ENCODE data around the gene LINGO4.

The LINGO4 gene

DNA sequence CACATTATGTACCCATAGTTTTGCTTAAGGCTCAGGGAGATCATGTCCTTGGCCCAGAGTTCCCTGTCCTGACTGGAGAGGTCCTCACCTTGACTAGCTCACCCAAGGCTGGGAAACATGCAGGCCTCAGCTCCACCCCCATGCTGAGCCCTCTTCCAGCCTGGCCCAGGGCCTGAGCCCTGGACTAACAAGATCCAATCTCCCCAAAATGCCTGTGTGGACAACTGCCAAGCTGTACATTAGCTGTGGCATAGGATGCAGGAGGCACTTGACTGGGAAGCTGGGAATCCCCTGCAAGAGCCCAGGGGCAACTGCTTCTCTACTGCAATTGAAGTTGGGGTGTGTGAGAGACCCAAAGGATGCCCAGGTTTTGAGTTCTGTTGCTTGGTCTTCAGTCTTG, 2.1 kb downstream of the LINGO4 start:
- DNase-seq (ENCODE audit: low read depth in 2 of 2) = no peak
- TF ChIP-seq CTCF (IDR thresholded peaks at IDR 0.05; ENCODE audit: low read depth, low read length) = no peak
- H3K4me3 ChIP-seq (replicated peaks in 1 of 2; ENCODE audit: low read depth in 2 of 2, low read length in 2 of 2) = no peak overlapping the region

DNA sequence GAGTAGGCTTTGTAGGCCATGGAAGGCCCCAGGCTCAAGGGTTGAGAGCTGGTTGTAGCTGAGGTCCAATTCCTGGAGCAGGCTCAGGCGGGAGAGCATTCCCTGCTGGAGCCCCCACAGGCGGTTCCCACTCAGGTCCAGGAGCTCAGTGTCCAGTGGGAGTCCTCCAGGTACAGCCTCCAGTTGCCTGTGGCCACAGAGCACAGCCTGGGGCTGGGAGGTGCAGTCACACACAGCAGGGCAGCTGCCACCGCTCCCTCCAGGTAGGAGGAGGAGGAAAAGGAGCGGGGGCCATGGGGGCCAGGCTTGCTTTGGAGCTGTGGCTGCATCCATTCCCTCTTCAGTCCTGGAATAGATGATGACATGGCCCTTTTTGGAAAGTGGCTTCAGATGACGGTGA, 2.8 kb downstream of the LINGO4 start:
- no peak for TF ChIP-seq CTCF (IDR thresholded peaks at IDR 0.05; ENCODE audit: low read depth, low read length)
- no peak for DNase-seq (ENCODE audit: low read depth in 2 of 2)
- no peak overlapping the region for H3K4me3 ChIP-seq (replicated peaks in 1 of 2; ENCODE audit: low read depth in 2 of 2, low read length in 2 of 2)

DNA sequence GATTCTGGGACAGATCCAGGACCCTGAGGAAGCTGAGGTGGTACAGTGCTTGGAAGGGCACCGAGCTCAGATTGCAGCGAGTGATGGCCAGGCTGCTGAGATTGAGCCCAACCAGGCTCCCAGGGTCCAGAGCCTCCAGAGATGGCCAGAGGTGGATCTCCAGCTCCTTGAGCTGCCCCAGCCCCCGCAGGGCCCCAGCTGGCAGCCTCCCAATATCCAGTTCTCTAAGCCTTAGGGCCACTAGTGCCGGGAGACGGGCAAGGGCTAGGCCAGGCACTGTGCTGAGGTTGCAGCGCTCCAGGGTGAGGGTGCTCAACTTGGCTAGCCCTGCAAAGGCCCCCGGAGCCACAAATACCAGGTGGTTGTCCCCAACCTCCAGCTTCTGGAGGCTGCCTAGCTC, 3.4 kb downstream of the LINGO4 start:
- no peak overlapping the region for H3K4me3 ChIP-seq (replicated peaks in 1 of 2; ENCODE audit: low read depth in 2 of 2, low read length in 2 of 2)
- TF ChIP-seq CTCF (IDR thresholded peaks at IDR 0.05; ENCODE audit: low read depth, low read length) = no peak
- DNase-seq (ENCODE audit: low read depth in 2 of 2) = no peak

- H3K4me3 ChIP-seq (replicated peaks in 1 of 2; ENCODE audit: low read depth in 2 of 2, low read length in 2 of 2) = no peak overlapping the region
- TF ChIP-seq CTCF (IDR thresholded peaks at IDR 0.05; ENCODE audit: low read depth, low read length) = no peak
- no peak for DNase-seq (ENCODE audit: low read depth in 2 of 2)
Measured at GRCh38 chr1:151801310-151801820, 3.9 kb downstream of the LINGO4 start.

DNA sequence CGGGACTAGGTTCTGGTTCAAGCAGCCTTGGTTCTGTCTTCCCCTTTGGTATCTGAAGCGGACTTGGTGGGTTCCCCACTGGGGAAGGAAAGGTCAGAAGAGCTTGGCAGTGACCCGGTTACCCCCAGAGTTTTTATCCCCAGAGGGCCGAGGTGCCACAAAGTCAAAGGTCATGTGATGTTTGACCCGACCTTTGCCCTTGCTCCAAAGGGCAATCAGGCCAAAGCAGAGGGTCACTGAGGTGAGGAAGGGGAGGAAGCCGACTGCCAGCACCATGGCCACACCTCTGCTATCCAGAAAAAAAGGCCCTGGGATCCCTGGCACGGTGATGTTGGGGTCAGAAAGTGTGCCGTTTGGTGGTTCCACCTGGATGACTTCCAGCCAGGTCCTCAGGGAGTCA, 4.4 kb downstream of the LINGO4 start:
- no peak for DNase-seq (ENCODE audit: low read depth in 2 of 2)
- no peak for TF ChIP-seq CTCF (IDR thresholded peaks at IDR 0.05; ENCODE audit: low read depth, low read length)
- no peak overlapping the region for H3K4me3 ChIP-seq (replicated peaks in 1 of 2; ENCODE audit: low read depth in 2 of 2, low read length in 2 of 2)

DNA sequence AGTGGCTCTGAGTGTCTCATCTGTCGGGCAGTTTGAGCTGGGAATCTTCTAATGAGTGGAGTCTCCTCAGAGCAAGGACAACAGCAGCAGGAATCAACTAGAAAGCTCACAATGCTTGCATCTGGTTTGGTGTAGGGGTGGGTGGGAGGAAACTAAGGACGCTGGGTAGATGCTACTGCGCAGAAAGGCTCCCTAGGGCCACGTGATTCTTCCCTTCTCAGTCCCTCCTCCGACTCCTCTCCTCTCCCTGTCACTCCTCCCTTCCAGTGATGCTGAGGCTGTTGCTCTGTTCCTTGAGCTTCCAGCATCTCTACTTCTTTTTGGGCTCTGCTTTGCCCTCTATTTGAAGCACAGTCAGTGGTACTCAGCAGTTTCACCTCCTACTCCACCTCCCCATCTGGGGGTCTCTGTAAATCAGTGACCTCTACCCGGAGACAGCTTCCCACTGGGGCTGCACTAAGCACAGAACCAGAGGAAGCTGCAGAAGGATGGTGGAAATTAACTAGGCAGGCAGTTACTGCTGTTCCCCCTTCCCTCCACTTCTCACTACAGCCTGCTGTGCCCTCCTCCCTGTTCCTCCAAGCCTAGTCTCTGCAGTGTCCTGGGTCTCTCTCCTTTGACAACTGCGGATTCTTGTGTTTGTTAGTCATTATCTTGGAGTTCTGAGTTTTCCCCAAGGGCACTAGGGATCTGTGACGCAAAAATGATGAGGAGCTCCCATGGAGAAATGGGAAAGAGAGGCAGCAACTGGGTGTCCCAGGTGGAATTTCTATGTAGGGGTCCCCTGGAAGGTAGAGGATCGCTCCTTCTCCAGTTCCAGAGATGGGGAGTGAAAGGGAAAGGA, 5.8 kb downstream of the LINGO4 start:
- no peak for TF ChIP-seq CTCF (IDR thresholded peaks at IDR 0.05; ENCODE audit: low read depth, low read length)
- no peak for DNase-seq (ENCODE audit: low read depth in 2 of 2)
- H3K4me3 ChIP-seq (replicated peaks in 1 of 2; ENCODE audit: low read depth in 2 of 2, low read length in 2 of 2) = no peak overlapping the region

Data from cardiac fibroblast (primary cell).